ENCODE results near the gene TRMO. TPM values are rescaled to one million over a fixed set of nuclear protein-coding genes. Genes with fewer than 3 reads are reported as not detected.

The TRMO gene
- total and polyA plus RNA-seq, 8 donors = 5.1 to 9.4 (median 6.5) TPM

DNA sequence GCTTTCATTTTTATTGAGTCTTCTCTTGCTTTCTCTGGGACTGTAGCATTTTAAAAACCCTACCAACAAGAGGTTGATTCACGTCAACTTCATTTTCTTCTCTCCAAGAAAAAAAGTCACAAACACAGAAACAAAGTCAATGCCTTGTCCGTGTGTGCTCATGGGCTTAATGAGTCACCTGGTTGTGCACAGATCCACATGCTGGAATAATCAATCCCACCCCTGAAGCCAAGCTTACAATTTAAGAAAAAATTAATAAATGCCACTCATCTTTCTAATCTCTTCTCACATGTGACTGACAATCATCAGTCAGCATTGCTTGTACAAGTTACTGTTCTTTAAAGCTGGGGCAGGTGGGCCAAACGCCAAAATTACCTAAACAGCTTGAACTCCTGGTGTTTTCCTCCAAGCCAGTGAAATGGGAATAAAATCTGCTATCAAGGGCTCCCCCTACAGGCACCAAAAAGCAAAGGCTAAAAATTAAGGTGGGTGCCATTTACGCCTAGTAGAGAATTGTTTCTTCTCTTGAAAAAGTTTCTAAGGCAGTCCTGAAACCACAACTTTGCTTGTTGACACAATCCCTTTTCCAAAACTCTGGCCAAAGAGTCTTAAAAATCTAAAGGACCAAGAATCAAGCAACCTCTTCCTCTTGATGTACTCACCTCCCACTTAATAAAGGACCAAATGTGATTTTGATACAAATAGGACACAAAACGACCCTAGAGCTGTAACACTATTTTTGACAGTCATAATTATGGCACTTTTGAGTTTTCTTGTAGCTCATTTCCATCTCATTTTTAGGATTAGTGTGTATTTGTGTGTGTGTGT, 21.3 kb downstream of the TRMO start:
- WGBS, 2 donors = 39 to 40% methylated on average over 5 of the region's 5 CpGs
- no peaks in the 10 kb centered on the region for H3K4me1 ChIP-seq
- intact Hi-C loops (cut with DNase I) = loop anchor here in 2 of 3 donors (5.0 kb wide), 1 partner anchor 189 kb away; no protein-coding TSS in a partner anchor
- peak in 3 of 6 donors; percentile 15 to 40 (median 31) for DNase-seq
- peak; percentile 63 to 83 (median 81) for ATAC-seq
- H3K27me3 ChIP-seq = no peaks in the 10 kb centered on the region
- H3K36me3 ChIP-seq = peaks cover 0 to 6% (median 3%) of the 10 kb centered on the region in 3 donors
- H3K9me3 ChIP-seq = no peaks in the 10 kb centered on the region
- no peak for FAIRE-seq
- no peak overlapping the region for H3K27ac ChIP-seq
- TF ChIP-seq, protein P1, sequence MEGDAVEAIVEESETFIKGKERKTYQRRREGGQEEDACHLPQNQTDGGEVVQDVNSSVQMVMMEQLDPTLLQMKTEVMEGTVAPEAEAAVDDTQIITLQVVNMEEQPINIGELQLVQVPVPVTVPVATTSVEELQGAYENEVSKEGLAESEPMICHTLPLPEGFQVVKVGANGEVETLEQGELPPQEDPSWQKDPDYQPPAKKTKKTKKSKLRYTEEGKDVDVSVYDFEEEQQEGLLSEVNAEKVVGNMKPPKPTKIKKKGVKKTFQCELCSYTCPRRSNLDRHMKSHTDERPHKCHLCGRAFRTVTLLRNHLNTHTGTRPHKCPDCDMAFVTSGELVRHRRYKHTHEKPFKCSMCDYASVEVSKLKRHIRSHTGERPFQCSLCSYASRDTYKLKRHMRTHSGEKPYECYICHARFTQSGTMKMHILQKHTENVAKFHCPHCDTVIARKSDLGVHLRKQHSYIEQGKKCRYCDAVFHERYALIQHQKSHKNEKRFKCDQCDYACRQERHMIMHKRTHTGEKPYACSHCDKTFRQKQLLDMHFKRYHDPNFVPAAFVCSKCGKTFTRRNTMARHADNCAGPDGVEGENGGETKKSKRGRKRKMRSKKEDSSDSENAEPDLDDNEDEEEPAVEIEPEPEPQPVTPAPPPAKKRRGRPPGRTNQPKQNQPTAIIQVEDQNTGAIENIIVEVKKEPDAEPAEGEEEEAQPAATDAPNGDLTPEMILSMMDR (IDR thresholded peaks at IDR 0.05) = peak; percentile 26 to 67 (median 50)
- H3K4me3 ChIP-seq = no peak overlapping the region

DNA sequence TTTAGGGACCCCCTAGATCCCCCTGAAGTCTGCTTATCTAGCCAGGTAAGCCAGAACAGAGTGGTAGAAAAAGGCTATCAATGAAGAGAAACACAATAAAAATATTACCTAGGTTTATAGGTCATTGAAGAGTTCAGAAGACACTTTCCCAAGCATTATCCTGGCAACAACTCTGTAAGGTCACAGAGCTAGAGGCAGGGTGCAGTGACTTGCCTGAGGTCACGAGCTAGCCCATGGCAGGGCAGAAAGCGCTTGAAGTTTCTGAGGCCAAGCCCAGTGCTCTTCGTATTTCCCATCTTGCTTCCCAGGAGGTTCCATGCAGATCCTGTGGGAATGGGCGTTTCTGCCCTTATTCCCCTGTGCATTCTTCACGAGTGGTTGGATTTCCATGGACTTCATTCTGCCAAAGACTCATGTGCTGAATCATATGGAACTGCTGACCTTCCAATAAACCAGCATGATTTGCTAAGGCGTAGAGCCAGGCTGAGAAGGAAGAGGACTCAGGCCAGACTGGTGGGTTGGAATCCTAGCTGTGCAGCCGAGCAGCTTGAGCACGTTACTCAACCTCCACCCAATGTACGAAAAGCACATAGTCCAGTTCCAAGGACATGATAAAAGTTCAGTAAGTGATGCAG, 22.1 kb downstream of the TRMO start:
- TF ChIP-seq, protein P1 (IDR thresholded peaks at IDR 0.05) = no peak
- intact Hi-C loops (cut with DNase I) = loop anchor here in 2 of 3 donors (5.0 kb wide), 1 partner anchor 188 kb away; no protein-coding TSS in a partner anchor
- Histone ChIP-seq H3K4me1 (no peaks in the 10 kb centered on the region), H3K4me3 (no peak overlapping the region), H3K9me3 (no peaks in the 10 kb centered on the region), H3K27me3 (no peaks in the 10 kb centered on the region), H3K36me3 (peaks cover 0 to 6% (median 3%) of the 10 kb centered on the region in 3 donors), H3K27ac (no peak overlapping the region)
- WGBS, 2 donors = 85 to 88% methylated on average over 9 of the region's 9 CpGs
- FAIRE-seq (no peak), DNase-seq (no peak), ATAC-seq (peak in 2 of 4 donors; percentile 52 to 63)

DNA sequence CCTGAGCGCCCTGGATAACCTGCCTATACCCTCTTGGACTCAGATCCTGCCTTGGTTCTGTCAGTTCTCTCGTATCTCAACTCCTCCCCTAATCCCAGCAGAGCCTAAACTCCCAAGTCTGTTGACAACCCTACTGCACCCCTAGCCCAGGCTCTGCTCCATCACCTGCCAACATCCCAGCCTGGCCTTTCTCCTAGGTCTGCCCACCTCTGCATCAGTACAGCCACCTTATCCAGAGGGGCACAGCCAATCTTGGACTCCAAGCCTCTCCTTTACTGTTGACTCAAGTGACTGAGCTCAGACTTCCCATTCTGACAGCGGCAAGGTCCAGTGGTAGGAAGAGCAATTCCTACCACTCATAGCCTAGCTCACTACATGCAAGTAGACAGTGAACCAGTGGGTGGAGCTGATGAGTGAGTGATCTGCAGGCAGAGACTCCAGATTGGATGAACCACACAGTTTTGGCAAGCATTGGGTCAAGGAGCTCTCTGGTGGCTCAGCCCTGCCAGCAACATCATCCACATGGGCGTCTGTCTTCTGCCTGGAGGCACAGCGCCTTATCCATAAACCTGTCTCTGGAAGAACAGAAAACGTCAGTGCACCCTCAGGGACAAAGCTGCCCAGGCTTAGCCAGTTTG, 26.5 kb downstream of the TRMO start:
- ATAC-seq (no peak), FAIRE-seq (no peak), DNase-seq (no peak)
- Histone ChIP-seq H3K36me3 (no peaks in the 10 kb centered on the region), H3K27me3 (no peaks in the 10 kb centered on the region), H3K4me3 (no peak overlapping the region), H3K9me3 (no peaks in the 10 kb centered on the region), H3K27ac (no peak overlapping the region), H3K4me1 (no peaks in the 10 kb centered on the region)
- TF ChIP-seq, protein P1 (IDR thresholded peaks at IDR 0.05) = no peak
- intact Hi-C loops (cut with DNase I) = no loop called here
- WGBS, 2 donors = 85 to 91% methylated on average over 6 of the region's 6 CpGs

DNA sequence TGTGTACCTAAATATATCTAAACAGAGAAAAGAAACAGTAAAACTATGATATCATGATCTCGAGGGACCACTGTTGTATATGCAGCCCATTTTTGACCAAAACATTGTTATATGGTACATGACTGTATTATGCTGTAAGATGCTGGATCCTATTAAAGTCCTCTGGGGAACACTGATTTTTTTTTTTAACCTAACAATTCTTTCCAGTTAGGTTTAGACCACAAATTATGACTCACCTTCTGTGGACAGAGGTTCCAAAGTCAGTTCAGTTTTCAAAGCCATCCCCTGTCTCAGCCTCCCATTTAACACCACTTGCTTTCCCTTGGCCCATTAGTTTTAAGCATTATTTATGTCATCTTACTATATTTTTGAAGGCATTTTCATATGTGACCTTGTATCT, 27.1 kb downstream of the TRMO start:
- TF ChIP-seq, protein P1 (IDR thresholded peaks at IDR 0.05) = no peak
- no peaks in the 10 kb centered on the region for H3K27me3 ChIP-seq
- H3K9me3 ChIP-seq = no peaks in the 10 kb centered on the region
- H3K4me1 ChIP-seq = no peaks in the 10 kb centered on the region
- H3K4me3 ChIP-seq = no peak overlapping the region
- DNase-seq (no peak), ATAC-seq (no peak), FAIRE-seq (no peak)
- H3K36me3 ChIP-seq = no peaks in the 10 kb centered on the region
- intact Hi-C loops (cut with DNase I) = no loop called here
- 82 to 89% methylated on average over 1 of the region's 1 CpG for WGBS, 2 donors
- H3K27ac ChIP-seq = no peak overlapping the region
